ENCODE measurements around the gene IL18RAP.

Gene IL18RAP

GRCh38 chr2:102437122-102437521 is 14.2 kb downstream of the IL18RAP start:
- no peak overlapping the region for H3K27ac ChIP-seq (replicated peaks)
- DNase-seq (ENCODE audit: low read depth in 1 of 2, low spot score in 1 of 2): no peak
- no peaks in the 10 kb centered on the region for H3K27me3 ChIP-seq (ENCODE audit: insufficient read depth, poor library complexity, severe bottlenecking)
- no peak overlapping the region for H3K4me3 ChIP-seq (replicated peaks; ENCODE audit: insufficient read depth, low read length)
- TF ChIP-seq POLR2AphosphoS5 (IDR thresholded peaks at IDR 0.05; ENCODE audit: low read depth): no peak
- TF ChIP-seq CTCF (IDR thresholded peaks at IDR 0.05; ENCODE audit: insufficient read depth, low read length): no peak
- no peak for TF ChIP-seq REST (IDR thresholded peaks at IDR 0.05; ENCODE audit: insufficient replicate concordance, low read depth)
- TF ChIP-seq GABPA (IDR thresholded peaks at IDR 0.05; ENCODE audit: low read depth): no peak
- TF ChIP-seq SPI1 (IDR thresholded peaks at IDR 0.05; ENCODE audit: borderline replicate concordance, low read depth): no peak

- Histone ChIP-seq H3K4me3 (replicated peaks; ENCODE audit: insufficient read depth, low read length) (no peak overlapping the region), H3K27me3 (ENCODE audit: insufficient read depth, poor library complexity, severe bottlenecking) (no peaks in the 10 kb centered on the region), H3K27ac (replicated peaks) (0 out of 2 replicates have a peak overlapping the region, but pooled peaks have one; percentile 12)
- no peak for TF ChIP-seq REST (IDR thresholded peaks at IDR 0.05; ENCODE audit: insufficient replicate concordance, low read depth)
- TF ChIP-seq POLR2AphosphoS5 (IDR thresholded peaks at IDR 0.05; ENCODE audit: low read depth): no peak
- no peak for TF ChIP-seq GABPA (IDR thresholded peaks at IDR 0.05; ENCODE audit: low read depth)
- TF ChIP-seq SPI1 (IDR thresholded peaks at IDR 0.05; ENCODE audit: borderline replicate concordance, low read depth): no peak
- no peak for TF ChIP-seq CTCF (IDR thresholded peaks at IDR 0.05; ENCODE audit: insufficient read depth, low read length)
- DNase-seq (ENCODE audit: low read depth in 1 of 2, low spot score in 1 of 2): no peak
Observed at GRCh38 chr2:102438111-102438510, 15.2 kb downstream of the IL18RAP start.

- TF ChIP-seq SPI1 (IDR thresholded peaks at IDR 0.05; ENCODE audit: borderline replicate concordance, low read depth): peak; percentile 40; the same call in 1 of the 2 replicates
- TF ChIP-seq POLR2AphosphoS5 (IDR thresholded peaks at IDR 0.05; ENCODE audit: low read depth): no peak
- H3K4me3 ChIP-seq (replicated peaks; ENCODE audit: insufficient read depth, low read length): no peak overlapping the region
- no peak overlapping the region for H3K27ac ChIP-seq (replicated peaks)
- DNase-seq (ENCODE audit: low read depth in 1 of 2, low spot score in 1 of 2): peak in 1 of 2 experiments; percentile 58
- H3K27me3 ChIP-seq (ENCODE audit: insufficient read depth, poor library complexity, severe bottlenecking): no peaks in the 10 kb centered on the region
Observed at GRCh38 chr2:102438578-102438977, 15.6 kb downstream of the IL18RAP start.

GRCh38 chr2:102439065-102439695 is 16.2 kb downstream of the IL18RAP start:
- TF ChIP-seq GABPA (IDR thresholded peaks at IDR 0.05; ENCODE audit: low read depth) (no peak), POLR2AphosphoS5 (IDR thresholded peaks at IDR 0.05; ENCODE audit: low read depth) (no peak), CTCF (IDR thresholded peaks at IDR 0.05; ENCODE audit: insufficient read depth, low read length) (no peak), REST (IDR thresholded peaks at IDR 0.05; ENCODE audit: insufficient replicate concordance, low read depth) (no peak), SPI1 (IDR thresholded peaks at IDR 0.05; ENCODE audit: borderline replicate concordance, low read depth) (no peak)
- Histone ChIP-seq H3K27ac (replicated peaks) (no peak overlapping the region), H3K27me3 (ENCODE audit: insufficient read depth, poor library complexity, severe bottlenecking) (no peaks in the 10 kb centered on the region), H3K4me3 (replicated peaks; ENCODE audit: insufficient read depth, low read length) (no peak overlapping the region)
- no peak for DNase-seq (ENCODE audit: low read depth in 1 of 2, low spot score in 1 of 2)

All from HL-60 (cell line).